ENCODE measurements around the gene MYO3B.

DNA sequence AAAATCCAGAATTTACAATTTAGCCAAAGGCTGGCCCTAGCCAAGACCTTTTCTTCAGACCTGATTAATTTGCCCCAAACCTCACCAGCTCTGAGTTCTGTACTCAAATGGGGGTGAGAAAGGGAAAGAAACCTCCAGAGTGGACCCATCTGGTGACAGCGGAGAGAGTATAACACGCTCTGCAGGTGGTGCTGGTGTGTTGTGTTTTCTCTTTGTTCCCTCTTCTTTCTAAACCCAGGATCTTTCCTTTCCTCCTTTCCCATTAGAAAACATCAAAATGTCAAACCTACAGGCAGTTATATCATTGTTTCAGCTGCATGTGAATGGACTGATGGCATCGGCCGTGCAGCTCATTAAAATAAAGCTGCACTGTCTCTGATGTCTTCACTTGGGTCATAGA is 283.9 kb downstream of the MYO3B start:
- no peak for TF ChIP-seq EZH2phosphoT487 (IDR thresholded peaks at IDR 0.05)
- TF ChIP-seq, protein P1, sequence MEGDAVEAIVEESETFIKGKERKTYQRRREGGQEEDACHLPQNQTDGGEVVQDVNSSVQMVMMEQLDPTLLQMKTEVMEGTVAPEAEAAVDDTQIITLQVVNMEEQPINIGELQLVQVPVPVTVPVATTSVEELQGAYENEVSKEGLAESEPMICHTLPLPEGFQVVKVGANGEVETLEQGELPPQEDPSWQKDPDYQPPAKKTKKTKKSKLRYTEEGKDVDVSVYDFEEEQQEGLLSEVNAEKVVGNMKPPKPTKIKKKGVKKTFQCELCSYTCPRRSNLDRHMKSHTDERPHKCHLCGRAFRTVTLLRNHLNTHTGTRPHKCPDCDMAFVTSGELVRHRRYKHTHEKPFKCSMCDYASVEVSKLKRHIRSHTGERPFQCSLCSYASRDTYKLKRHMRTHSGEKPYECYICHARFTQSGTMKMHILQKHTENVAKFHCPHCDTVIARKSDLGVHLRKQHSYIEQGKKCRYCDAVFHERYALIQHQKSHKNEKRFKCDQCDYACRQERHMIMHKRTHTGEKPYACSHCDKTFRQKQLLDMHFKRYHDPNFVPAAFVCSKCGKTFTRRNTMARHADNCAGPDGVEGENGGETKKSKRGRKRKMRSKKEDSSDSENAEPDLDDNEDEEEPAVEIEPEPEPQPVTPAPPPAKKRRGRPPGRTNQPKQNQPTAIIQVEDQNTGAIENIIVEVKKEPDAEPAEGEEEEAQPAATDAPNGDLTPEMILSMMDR (IDR thresholded peaks at IDR 0.05): peak; percentile 17
- no peak for TF ChIP-seq EZH2 (IDR thresholded peaks at IDR 0.05)
